Measurements from ENCODE around the gene CDC42BPA. TPM values are rescaled to one million over a fixed set of nuclear protein-coding genes. Genes with fewer than 3 reads are reported as not detected.
"Not testable (repeated sequence)": the region's sequence is repeated elsewhere in the genome, so short reads cannot be mapped to it uniquely, and the experiment has no call there.

The CDC42BPA gene
- polyA plus RNA-seq, 1 donor (not counting 4 experiments of a cell fraction or from before 2014, with no cell fraction given), result 9.2 TPM

- DNase-seq (ENCODE audit: low read depth, low spot score), result no peak
- H4K20me1 ChIP-seq (ENCODE audit: control insufficient read depth, extremely low read depth, insufficient read depth, low read length), result no peaks in the 10 kb centered on the region
- no peak overlapping the region for H3K27ac ChIP-seq (ENCODE audit: control insufficient read depth, insufficient read depth, low read length)
- no peak overlapping the region for H3K4me3 ChIP-seq (ENCODE audit: control insufficient read depth in 2 of 3, extremely low read depth in 1 of 3, insufficient read depth in 2 of 3, low read depth in 1 of 3, low read length in 3 of 3)
- no peaks in the 10 kb centered on the region for H3K36me3 ChIP-seq (ENCODE audit: control insufficient read depth in 2 of 2, extremely low read depth in 1 of 2, insufficient read depth in 2 of 2, low read length in 2 of 2)
- H2AFZ ChIP-seq (ENCODE audit: control insufficient read depth, low read length), result no peak overlapping the region
- H3K4me1 ChIP-seq (ENCODE audit: control insufficient read depth, extremely low read depth, insufficient read depth, low read length), result no peaks in the 10 kb centered on the region
- H3K9me1 ChIP-seq (ENCODE audit: control insufficient read depth, extremely low read depth, insufficient read depth, low read length), result no peaks in the 10 kb centered on the region
- no peak overlapping the region for H3K9ac ChIP-seq (ENCODE audit: control insufficient read depth, extremely low read depth, insufficient read depth, low read length)
- H3K79me2 ChIP-seq (ENCODE audit: control insufficient read depth, insufficient read depth, low read length), result no peaks in the 10 kb centered on the region
- H3K9me3 ChIP-seq (ENCODE audit: control insufficient read depth, low read depth, low read length), result no peaks in the 10 kb centered on the region
- no peaks in the 10 kb centered on the region for H3K27me3 ChIP-seq (ENCODE audit: control insufficient read depth, extremely low read depth, insufficient read depth, low read length)
- dilution Hi-C loops (cut with MboI; ENCODE audit: extremely low pct_ligation_motif_present, low sequenced_read_pairs), result no loop called here
- FAIRE-seq, result no peak
- TF ChIP-seq EZH2 (IDR thresholded peaks at IDR 0.05; ENCODE audit: low read length), result no peak
- TF ChIP-seq CTCF (optimal IDR thresholded peaks at IDR 0.05 in 1 of 3, IDR thresholded peaks at IDR 0.05 in 1 of 3, conservative IDR thresholded peaks at IDR 0.05 in 1 of 3; ENCODE audit: extremely low read depth in 1 of 3, insufficient read depth in 2 of 3, low read length in 3 of 3), result no peak
- H3K4me2 ChIP-seq (ENCODE audit: control insufficient read depth, extremely low read depth, insufficient read depth, low read depth, low read length), result no peak overlapping the region
Measured at GRCh38 chr1:227136210-227136820, 182.0 kb downstream of the CDC42BPA start.

- FAIRE-seq (no peak), DNase-seq (ENCODE audit: low read depth, low spot score) (no peak)
- Histone ChIP-seq H3K4me2 (ENCODE audit: control insufficient read depth, extremely low read depth, insufficient read depth, low read depth, low read length) (no peak overlapping the region), H3K27me3 (ENCODE audit: control insufficient read depth, extremely low read depth, insufficient read depth, low read length) (no peaks in the 10 kb centered on the region), H3K9me3 (ENCODE audit: control insufficient read depth, low read depth, low read length) (no peaks in the 10 kb centered on the region), H3K27ac (ENCODE audit: control insufficient read depth, insufficient read depth, low read length) (no peak overlapping the region), H3K79me2 (ENCODE audit: control insufficient read depth, insufficient read depth, low read length) (no peaks in the 10 kb centered on the region), H3K9ac (ENCODE audit: control insufficient read depth, extremely low read depth, insufficient read depth, low read length) (no peak overlapping the region), H3K4me3 (ENCODE audit: control insufficient read depth in 2 of 3, extremely low read depth in 1 of 3, insufficient read depth in 2 of 3, low read depth in 1 of 3, low read length in 3 of 3) (no peak overlapping the region), H3K9me1 (ENCODE audit: control insufficient read depth, extremely low read depth, insufficient read depth, low read length) (no peaks in the 10 kb centered on the region), H2AFZ (ENCODE audit: control insufficient read depth, low read length) (no peak overlapping the region), H3K4me1 (ENCODE audit: control insufficient read depth, extremely low read depth, insufficient read depth, low read length) (no peaks in the 10 kb centered on the region), H3K36me3 (ENCODE audit: control insufficient read depth in 2 of 2, extremely low read depth in 1 of 2, insufficient read depth in 2 of 2, low read length in 2 of 2) (no peaks in the 10 kb centered on the region), H4K20me1 (ENCODE audit: control insufficient read depth, extremely low read depth, insufficient read depth, low read length) (no peaks in the 10 kb centered on the region)
- TF ChIP-seq EZH2 (IDR thresholded peaks at IDR 0.05; ENCODE audit: low read length) (no peak), CTCF (optimal IDR thresholded peaks at IDR 0.05 in 1 of 3, IDR thresholded peaks at IDR 0.05 in 1 of 3, conservative IDR thresholded peaks at IDR 0.05 in 1 of 3; ENCODE audit: extremely low read depth in 1 of 3, insufficient read depth in 2 of 3, low read length in 3 of 3) (no peak)
- dilution Hi-C loops (cut with MboI; ENCODE audit: extremely low pct_ligation_motif_present, low sequenced_read_pairs), result no loop called here
Measured at GRCh38 chr1:227134686-227135314, 183.5 kb downstream of the CDC42BPA start.

- FAIRE-seq, result not testable (repeated sequence)
Measured at GRCh38 chr1:227132695-227133094, 185.6 kb downstream of the CDC42BPA start.

More at GRCh38 chr1:227132695-227133094, 185.6 kb downstream of the CDC42BPA start:
- H3K9ac ChIP-seq (ENCODE audit: control insufficient read depth, extremely low read depth, insufficient read depth, low read length); H4K20me1 ChIP-seq (ENCODE audit: control insufficient read depth, extremely low read depth, insufficient read depth, low read length); H3K79me2 ChIP-seq (ENCODE audit: control insufficient read depth, insufficient read depth, low read length); H3K4me3 ChIP-seq (ENCODE audit: control insufficient read depth in 2 of 3, extremely low read depth in 1 of 3, insufficient read depth in 2 of 3, low read depth in 1 of 3, low read length in 3 of 3); H3K4me2 ChIP-seq (ENCODE audit: control insufficient read depth, extremely low read depth, insufficient read depth, low read depth, low read length); DNase-seq (ENCODE audit: low read depth, low spot score); H3K4me1 ChIP-seq (ENCODE audit: control insufficient read depth, extremely low read depth, insufficient read depth, low read length); H3K27ac ChIP-seq (ENCODE audit: control insufficient read depth, insufficient read depth, low read length); H3K9me3 ChIP-seq (ENCODE audit: control insufficient read depth, low read depth, low read length); dilution Hi-C loops (cut with MboI; ENCODE audit: extremely low pct_ligation_motif_present, low sequenced_read_pairs); H3K9me1 ChIP-seq (ENCODE audit: control insufficient read depth, extremely low read depth, insufficient read depth, low read length); H2AFZ ChIP-seq (ENCODE audit: control insufficient read depth, low read length); H3K36me3 ChIP-seq (ENCODE audit: control insufficient read depth in 2 of 2, extremely low read depth in 1 of 2, insufficient read depth in 2 of 2, low read length in 2 of 2); H3K27me3 ChIP-seq (ENCODE audit: control insufficient read depth, extremely low read depth, insufficient read depth, low read length): not testable (repeated sequence)
